ENCODE results near the gene WASHC3.
"Not testable (repeated sequence)": the region's sequence is repeated elsewhere in the genome, so short reads cannot be mapped to it uniquely, and the experiment has no call there.

The WASHC3 gene

DNA sequence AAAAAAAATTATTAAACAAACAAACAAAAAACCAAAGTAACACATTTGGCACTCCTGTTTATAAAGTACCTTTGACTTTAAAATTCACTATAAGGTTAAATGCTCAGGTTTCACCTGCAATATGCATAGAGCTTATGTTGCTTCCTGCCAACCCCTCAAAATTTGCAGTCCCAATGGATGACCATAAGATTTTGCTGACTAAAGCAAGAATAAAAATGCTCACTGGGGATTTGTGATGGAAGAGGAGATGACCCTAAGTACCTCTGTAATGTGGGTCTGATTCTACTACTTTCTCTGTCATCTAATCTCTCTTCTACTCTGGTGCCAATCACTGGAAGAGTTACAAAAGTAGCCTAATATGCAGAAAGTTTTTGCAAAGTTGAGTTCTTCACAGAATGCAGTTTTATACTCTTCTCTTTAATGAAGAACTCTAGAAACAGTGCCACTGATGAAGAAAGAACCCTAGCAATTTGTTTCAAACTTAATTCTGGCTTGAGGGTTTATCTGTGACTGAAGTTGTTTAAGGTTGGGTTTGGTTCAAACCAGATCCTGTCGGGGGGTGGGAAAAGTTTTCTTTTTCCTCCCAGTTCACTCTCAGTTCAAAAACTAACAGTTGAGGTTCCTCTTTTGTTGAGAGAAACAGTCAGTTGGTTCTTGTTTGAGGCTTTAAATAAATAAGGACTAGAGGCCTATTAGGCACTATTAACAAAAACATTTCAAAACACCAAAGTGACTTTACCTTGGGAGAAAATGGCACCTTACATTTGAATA is 10.9 kb downstream of the WASHC3 start:
- no peak for DNase-seq (ENCODE audit: low spot score)

DNA sequence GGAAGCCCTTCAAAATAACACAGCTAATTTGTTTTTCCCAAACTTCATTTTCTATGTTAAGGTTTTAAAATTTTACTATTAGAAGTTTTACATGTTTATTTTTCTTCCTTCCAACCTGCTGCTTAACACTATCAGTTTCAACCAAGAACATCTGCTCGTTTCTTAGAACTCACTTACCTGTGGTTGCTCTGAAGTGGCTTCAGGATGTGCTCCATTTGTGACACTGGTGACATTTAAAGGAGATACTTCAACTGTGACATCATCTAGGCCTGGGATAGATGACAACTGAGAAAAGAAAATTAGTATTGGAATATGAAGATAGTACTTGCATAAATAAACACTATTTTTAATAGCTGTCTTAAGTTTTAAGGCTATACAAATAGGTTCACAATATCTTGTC is 17.9 kb downstream of the WASHC3 start:
- no peak for DNase-seq (ENCODE audit: low spot score)

- peak; percentile 2 for DNase-seq (ENCODE audit: low spot score)
Measured at GRCh38 chr12:102033991-102034745, 27.6 kb downstream of the WASHC3 start.

- no peak for DNase-seq (ENCODE audit: low spot score)
Measured at GRCh38 chr12:102031852-102032251, 29.9 kb downstream of the WASHC3 start.

- no peak for DNase-seq (ENCODE audit: low spot score)
Measured at GRCh38 chr12:102029141-102029540, 32.6 kb downstream of the WASHC3 start.

DNA sequence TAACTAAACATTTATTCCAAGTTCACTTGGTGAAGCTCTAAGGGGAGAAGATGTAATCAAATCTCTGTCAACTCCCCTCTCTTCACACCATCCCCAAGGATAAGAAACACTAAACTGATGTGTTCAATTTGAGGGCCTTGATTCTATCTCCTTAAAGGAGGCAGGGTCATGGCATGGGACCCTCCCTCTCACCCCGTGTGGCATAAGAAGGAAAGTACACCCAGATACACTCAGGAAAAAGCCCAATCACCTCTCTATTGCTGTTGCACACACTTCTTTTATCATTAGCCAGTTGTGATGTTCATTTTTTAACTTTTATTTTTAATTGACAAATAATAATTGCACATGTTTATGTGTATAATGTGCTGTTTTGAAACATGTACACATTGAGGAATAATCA is 35.1 kb downstream of the WASHC3 start:
- DNase-seq (ENCODE audit: low spot score), result no peak

DNA sequence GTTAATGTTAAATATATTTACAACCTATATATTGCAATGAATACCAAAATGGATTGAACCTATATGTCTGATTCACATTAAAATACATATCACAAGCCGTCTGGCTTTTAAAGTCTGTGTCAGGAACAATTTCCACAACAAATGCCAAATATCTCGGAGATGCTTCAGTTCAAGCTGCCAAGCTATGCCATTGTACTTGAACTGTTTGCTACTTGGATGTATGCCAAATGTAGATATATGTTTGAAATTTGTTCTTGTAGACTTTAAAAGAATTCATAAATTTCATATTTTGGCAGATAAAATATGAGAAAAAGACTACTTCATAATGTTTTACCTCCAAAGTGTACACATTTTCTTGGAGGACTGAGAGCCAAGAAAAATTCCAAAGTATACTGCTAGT is 37.0 kb downstream of the WASHC3 start:
- no peak for DNase-seq (ENCODE audit: low spot score)

DNA sequence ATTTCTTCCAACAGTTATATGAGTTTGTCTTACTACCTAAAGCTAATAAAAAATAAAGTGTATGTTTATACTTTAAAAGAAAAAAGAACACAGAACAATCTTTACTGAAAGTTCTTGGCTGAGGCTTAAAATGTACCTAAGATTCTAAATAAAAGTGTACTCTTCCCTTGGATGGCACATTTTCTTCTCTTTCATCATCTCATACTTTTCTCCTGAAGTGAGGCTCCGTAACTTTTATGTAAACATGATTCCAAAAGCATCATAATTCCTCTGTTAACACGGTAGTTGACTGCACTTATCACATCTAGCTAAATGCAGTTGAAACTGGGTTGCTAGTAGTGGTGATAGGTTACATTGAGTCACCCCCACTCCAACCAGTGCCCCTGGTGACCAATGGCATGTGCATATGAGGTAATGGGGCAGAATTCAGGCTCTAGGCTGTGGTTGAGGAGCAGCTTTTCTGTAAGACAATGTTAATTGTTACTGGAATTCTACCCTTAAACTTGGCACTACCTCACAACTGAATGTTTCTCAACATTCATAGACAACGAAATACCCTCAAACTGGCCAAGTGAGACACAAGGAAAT is 38.4 kb downstream of the WASHC3 start:
- peak; percentile 81 for DNase-seq (ENCODE audit: low spot score)

- no peak for DNase-seq (ENCODE audit: low spot score)
Measured at GRCh38 chr12:102022286-102022685, 39.5 kb downstream of the WASHC3 start.

- DNase-seq (ENCODE audit: low spot score), result no peak
Measured at GRCh38 chr12:102021540-102022246, 40.1 kb downstream of the WASHC3 start.

GRCh38 chr12:102018607-102019006 is 43.2 kb downstream of the WASHC3 start:
- DNase-seq (ENCODE audit: low spot score), result not testable (repeated sequence)

GRCh38 chr12:102016472-102016871 is 45.3 kb downstream of the WASHC3 start:
- DNase-seq (ENCODE audit: low spot score), result no peak

DNA sequence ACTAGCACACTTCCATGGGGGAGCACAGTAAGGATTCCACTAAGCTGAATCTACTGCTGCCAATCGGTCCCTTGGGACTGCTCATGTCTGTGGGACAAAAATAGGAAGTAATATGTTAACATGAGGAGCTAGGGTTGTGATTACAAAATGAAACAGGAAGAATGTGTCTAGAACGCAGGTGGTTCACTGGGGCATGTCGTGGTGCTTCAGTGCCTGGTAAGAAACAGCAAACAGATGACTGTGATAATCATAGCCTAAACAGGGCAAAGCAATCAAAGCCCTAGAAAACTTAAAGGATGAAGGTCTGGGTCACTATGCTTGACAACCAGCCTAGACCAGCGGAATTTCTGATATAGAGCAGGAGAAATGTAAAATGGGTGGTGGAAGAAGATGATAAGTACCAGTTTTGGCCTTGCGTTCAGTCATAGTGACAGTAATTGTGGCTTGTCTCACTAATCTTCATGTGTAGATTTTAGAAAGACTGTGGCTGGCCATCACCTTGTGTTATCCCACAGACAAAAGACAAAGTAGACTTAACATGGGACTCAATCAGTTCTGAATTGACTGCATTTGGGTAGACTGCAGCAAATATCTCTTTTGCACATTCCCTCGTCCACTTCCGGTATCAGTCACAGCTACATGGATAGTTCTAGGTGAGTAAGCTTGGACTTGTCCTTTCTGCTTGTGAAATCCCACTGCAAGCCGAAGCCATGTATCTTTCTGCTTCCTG is 51.4 kb downstream of the WASHC3 start:
- peak; percentile 15 for DNase-seq (ENCODE audit: low spot score)

GRCh38 chr12:102009796-102010195 is 52.0 kb downstream of the WASHC3 start:
- no peak for DNase-seq (ENCODE audit: low spot score)

GRCh38 chr12:102008615-102009126 is 53.1 kb downstream of the WASHC3 start:
- DNase-seq (ENCODE audit: low spot score), result no peak

DNA sequence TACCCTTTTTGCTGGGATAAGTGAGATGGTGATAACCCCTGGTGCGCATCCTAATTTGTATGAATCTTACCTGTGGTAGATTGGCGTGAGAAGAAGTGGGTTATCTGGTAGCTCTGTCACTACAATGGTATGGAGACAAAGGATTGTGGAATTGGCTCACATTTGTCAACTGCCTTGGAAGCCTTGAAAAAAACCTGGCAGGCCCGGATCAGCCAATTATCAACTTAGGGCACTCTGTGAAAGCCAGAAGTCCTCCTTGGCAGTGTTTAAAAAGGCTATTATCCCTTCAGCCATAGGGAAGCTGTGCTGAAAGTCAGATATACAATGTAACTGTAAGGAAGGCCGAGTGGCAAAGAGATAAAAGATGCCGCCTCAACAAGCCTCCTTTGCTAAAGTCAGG is 56.5 kb downstream of the WASHC3 start:
- no peak for DNase-seq (ENCODE audit: low spot score)

GRCh38 chr12:101997102-101997501 is 64.7 kb downstream of the WASHC3 start:
- DNase-seq (ENCODE audit: low spot score), result no peak

- DNase-seq (ENCODE audit: low spot score), result no peak
Measured at GRCh38 chr12:101995684-101996083, 66.1 kb downstream of the WASHC3 start.

DNA sequence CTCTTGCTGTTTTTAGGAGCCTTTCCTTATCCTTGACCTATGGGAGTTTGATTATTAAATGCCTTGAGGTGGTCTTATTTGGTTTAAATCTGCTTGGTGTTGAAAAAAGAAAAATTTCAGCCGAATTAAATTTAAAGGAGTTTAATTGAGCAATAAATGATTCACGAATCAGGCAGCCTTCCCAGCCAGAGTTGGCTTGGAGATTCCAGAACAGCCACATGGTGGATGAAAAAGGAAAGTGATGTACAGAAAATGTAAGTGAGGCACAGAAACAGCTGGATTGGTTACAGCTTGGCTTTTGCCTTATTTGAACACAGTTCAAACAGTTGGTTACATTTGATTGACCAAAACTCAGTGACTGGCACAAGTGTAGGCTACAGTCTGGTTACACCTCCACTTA is 69.7 kb downstream of the WASHC3 start:
- no peak for DNase-seq (ENCODE audit: low spot score)

GRCh38 chr12:101982307-101982706 is 79.5 kb downstream of the WASHC3 start:
- no peak for DNase-seq (ENCODE audit: low spot score)

DNA sequence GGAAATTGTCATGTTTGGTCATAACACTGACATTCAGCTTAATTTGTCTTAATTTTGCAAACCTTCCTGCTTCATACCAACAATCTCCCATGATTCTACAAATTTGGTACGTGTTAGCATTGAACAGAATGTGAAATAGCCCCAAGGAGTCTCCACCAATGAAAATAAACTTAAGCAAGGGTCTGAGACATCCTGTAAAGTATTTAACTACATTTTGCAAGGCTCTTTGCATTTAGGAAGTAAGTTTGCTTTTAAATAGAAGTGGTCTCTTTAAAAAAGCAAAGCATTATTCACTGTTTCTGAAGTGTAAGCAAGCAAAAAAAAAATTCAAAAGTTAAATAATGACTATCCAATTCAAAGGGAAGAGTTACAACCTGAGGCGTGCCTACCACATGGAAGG is 79.9 kb downstream of the WASHC3 start:
- DNase-seq (ENCODE audit: low spot score), result no peak

DNA sequence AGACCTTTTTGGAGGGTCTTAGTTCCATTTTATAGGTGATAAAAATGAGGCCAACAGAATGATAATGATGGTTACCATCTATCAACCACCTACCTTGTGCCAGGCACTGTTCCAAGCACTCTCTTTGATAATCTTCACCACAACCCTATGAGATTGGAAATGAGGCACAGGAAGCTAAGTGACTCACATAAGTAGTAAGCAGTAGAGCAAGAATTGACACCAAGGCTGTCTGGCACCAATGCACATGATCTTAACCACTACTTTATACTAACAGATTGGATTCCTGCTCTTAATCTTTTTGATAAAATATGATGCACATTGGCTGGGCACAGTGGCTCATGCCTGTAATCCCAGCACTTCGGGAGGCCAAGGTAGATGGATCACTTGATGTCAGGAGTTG is 93.0 kb downstream of the WASHC3 start:
- DNase-seq (ENCODE audit: low spot score), result no peak
